Esophagus squamous epithelium (tissue), 5 donors: ENCODE measurements around the gene DEFB131B. TPM values are rescaled to one million over a fixed set of nuclear protein-coding genes. Genes with fewer than 3 reads are reported as not detected.
"Not testable (repeated sequence)": the region's sequence is repeated elsewhere in the genome, so short reads cannot be mapped to it uniquely, and the experiment has no call there.

Experiments used
- DNase-seq: peaks from one replicate; lab custom pipeline; 2025; lab: John Stamatoyannopoulos, UW
- H3K27ac ChIP-seq, 4 donors: fragments of 200-600 bp; sonication (generic); one replicate each; pipeline ENCODE4 v1.5.1; 2016 to 2019; ENCODE audit warnings: mild to moderate bottlenecking in 1 of 4
- H3K27me3 ChIP-seq, 4 donors: fragments of 200-600 bp; sonication (generic); 1 replicate in 3 of 4; 2 replicates in 1 of 4; pipeline versions ENCODE4 v1.5.1 to v1.6.0; 2017 to 2021; ENCODE audit warnings: antibody characterized with exemption in 1 of 4
- H3K36me3 ChIP-seq, 3 donors: fragments of 200-600 bp; sonication (generic); one replicate each; pipeline ENCODE4 v1.5.1; 2016 to 2019
- H3K4me1 ChIP-seq, 3 donors: fragments of 200-600 bp; sonication (generic); one replicate each; pipeline ENCODE4 v1.5.1; 2017 to 2019
- H3K4me3 ChIP-seq, 4 donors: fragments of 200-600 bp; sonication (generic); 1 replicate in 3 of 4; 2 replicates in 1 of 4; pipeline ENCODE4 v1.5.1; 2016 to 2019; ENCODE audit warnings: mild to moderate bottlenecking in 2 of 4, moderate library complexity in 1 of 4
- H3K9me3 ChIP-seq, 3 donors: fragments of 200-600 bp; sonication (generic); one replicate each; pipeline ENCODE4 v1.5.1; 2016 to 2019
- POLR2A ChIP-seq, 4 donors: fragments of 450-650 bp; IDR thresholded peaks; one replicate each; pipeline ENCODE4 v1.6.1; 2017; ENCODE audit warnings: antibody characterized with exemption in 4 of 4, mild to moderate bottlenecking in 4 of 4, moderate library complexity in 3 of 4
- WGBS, 2 donors: methylation state at CpG; one replicate each; pipeline ENCODE4 v1.1.5; 2018; 5-methylcytosine and 5-hydroxymethylcytosine counted together
- intact Hi-C: fragments of 100-400 bp; cut with DNase I; formaldehyde crosslinking; loops from one replicate; pipeline ENCODE4 v1.15.0; 2022
- total RNA-seq, 4 donors: library from RNA; depleted of rRNA; stranded (reverse); fragments of >200 nt; gene quantifications; one replicate each; pipeline ENCODE4 v1.1.0, GENCODE V29; 2016
- TF ChIP-seq, protein P1 (sequence below), 6 experiments: fragments of 450-650 bp in 4 of 6; fragments of 200-600 bp in 2 of 6; sonication (generic) in 2 of 6; IDR thresholded peaks; one replicate each; pipeline ENCODE4 v1.5.1; 2016 to 2019; ENCODE audit warnings: antibody characterized with exemption in 6 of 6, mild to moderate bottlenecking in 4 of 6, moderate library complexity in 4 of 6
- donor health status: DM: yes; HTN: yes; CAD: no.

DEFB131B gene
- total RNA-seq, 4 donors from 2014 or later, result not detected

DNA sequence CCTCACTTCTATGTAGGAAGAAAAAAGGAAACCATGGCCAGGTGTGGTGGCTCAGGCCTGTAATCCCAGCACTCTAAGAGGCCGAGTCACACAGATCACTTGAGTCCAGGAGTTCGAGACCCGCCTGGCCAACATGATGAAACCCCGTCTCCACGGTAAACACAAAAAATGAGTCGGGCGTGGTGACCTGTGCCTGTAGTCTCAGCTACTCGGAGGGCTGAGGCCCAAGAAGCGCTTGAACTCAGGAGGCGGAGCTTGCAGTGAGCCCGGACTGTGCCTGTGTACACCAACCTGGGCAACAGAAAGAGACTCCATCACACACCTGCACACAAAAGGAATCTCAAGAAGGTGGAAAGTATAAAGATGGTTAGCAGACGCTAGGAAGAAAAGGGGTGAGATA lies 17.7 kb downstream of the DEFB131B start:
- 90 to 95% methylated on average over 9 to 12 of the region's 12 CpGs for WGBS, 2 donors
- Histone ChIP-seq H3K36me3 (peaks cover 0 to 5% (median 0%) of the 10 kb centered on the region in 3 donors), H3K9me3 (no peaks in the 10 kb centered on the region), H3K27me3 (no peaks in the 10 kb centered on the region), H3K4me3 (no peak overlapping the region), H3K27ac (no peak overlapping the region), H3K4me1 (no peaks in the 10 kb centered on the region)
- intact Hi-C loops, result no loop called here
- no peak for DNase-seq
- TF ChIP-seq, protein P1, sequence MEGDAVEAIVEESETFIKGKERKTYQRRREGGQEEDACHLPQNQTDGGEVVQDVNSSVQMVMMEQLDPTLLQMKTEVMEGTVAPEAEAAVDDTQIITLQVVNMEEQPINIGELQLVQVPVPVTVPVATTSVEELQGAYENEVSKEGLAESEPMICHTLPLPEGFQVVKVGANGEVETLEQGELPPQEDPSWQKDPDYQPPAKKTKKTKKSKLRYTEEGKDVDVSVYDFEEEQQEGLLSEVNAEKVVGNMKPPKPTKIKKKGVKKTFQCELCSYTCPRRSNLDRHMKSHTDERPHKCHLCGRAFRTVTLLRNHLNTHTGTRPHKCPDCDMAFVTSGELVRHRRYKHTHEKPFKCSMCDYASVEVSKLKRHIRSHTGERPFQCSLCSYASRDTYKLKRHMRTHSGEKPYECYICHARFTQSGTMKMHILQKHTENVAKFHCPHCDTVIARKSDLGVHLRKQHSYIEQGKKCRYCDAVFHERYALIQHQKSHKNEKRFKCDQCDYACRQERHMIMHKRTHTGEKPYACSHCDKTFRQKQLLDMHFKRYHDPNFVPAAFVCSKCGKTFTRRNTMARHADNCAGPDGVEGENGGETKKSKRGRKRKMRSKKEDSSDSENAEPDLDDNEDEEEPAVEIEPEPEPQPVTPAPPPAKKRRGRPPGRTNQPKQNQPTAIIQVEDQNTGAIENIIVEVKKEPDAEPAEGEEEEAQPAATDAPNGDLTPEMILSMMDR (IDR thresholded peaks at IDR 0.05), result no peak
- TF ChIP-seq POLR2A (IDR thresholded peaks at IDR 0.05), result no peak

DNA sequence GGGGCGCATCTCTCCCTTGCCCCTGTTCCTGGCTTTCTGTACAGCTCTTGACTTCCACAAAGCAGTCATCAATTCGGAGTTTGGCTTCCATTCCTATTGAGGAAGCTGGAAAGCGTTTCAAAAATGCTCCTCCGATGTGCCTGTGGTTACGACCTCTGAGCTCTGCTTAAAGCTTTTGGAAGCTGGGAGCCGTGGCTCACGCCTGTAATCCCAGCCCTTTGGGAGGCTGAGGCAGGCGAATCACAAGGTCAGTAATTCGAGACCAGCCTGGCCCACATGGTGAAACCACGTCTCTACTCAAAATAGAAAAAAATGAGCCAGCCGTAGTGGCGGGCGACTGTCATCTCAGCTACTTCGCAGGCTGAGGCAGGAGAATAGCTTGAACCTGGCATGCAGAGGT lies 22.9 kb downstream of the DEFB131B start:
- H3K27me3 ChIP-seq, intact Hi-C loops, H3K4me1 ChIP-seq, DNase-seq, H3K9me3 ChIP-seq, H3K4me3 ChIP-seq, H3K27ac ChIP-seq: not testable (repeated sequence)
- H3K36me3 ChIP-seq, result peaks cover 0 to 30% (median 0%) of the 10 kb centered on the region in 3 donors
- WGBS, 2 donors, result 82 to 88% methylated on average over 9 to 14 of the region's 14 CpGs

DNA sequence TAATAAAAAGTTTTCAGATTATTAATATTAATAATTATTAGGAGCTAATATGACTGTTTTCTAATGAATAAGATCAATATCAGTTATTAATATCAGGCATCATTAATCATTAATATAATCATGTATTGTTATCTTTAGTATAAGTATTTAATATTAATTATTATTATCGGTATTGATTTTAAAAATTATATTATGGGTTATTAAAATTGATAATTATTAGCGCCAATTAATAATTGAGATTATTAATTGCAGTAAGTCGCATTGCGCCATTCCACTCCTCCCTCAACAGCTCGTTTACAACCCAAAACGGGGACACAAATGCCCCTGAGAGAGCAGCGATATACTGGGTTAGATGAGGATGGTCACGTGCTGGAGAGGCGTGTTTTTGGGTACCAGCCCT lies 30.0 kb downstream of the DEFB131B start:
- no peaks in the 10 kb centered on the region for H3K9me3 ChIP-seq
- peaks cover 0 to 53% (median 0%) of the 10 kb centered on the region in 3 donors for H3K36me3 ChIP-seq
- H3K4me1 ChIP-seq, result peaks cover 0 to 10% (median 0%) of the 10 kb centered on the region in 3 donors
- WGBS, 2 donors, result 82 to 85% methylated on average over 9 of the region's 9 CpGs
- no peak for DNase-seq
- H3K27ac ChIP-seq, result no peak overlapping the region
- H3K27me3 ChIP-seq, result no peaks in the 10 kb centered on the region
- intact Hi-C loops, result no loop called here
- no peak overlapping the region for H3K4me3 ChIP-seq
- TF ChIP-seq POLR2A (IDR thresholded peaks at IDR 0.05), result no peak
- TF ChIP-seq, protein P1 (IDR thresholded peaks at IDR 0.05), result no peak

DNA sequence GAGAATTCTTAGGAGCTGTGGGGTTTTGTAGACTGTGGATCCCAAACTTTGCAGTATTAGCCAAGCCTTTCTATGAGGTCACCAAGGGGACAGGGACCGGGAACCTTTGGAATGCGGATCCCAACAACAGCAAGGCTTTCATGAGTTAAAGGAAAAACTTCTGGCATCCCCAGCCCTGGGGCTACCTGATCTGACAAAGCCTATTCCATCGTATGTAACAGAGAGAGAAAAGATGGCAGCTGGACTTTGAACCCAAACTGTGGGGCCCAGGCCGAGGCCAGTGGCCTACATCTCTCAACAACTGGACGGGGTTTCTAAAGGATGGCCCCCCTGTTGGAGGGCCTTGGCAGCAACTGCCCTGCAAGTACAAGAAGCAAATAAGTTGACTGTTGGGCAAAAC lies 32.5 kb downstream of the DEFB131B start:
- DNase-seq, H3K27me3 ChIP-seq, intact Hi-C loops, H3K4me3 ChIP-seq, H3K9me3 ChIP-seq, H3K4me1 ChIP-seq, H3K27ac ChIP-seq: not testable (repeated sequence)
- WGBS, 2 donors, result 89 to 90% methylated on average over 3 to 4 of the region's 5 CpGs
- peaks cover 0 to 61% (median 10%) of the 10 kb centered on the region in 3 donors for H3K36me3 ChIP-seq

DNA sequence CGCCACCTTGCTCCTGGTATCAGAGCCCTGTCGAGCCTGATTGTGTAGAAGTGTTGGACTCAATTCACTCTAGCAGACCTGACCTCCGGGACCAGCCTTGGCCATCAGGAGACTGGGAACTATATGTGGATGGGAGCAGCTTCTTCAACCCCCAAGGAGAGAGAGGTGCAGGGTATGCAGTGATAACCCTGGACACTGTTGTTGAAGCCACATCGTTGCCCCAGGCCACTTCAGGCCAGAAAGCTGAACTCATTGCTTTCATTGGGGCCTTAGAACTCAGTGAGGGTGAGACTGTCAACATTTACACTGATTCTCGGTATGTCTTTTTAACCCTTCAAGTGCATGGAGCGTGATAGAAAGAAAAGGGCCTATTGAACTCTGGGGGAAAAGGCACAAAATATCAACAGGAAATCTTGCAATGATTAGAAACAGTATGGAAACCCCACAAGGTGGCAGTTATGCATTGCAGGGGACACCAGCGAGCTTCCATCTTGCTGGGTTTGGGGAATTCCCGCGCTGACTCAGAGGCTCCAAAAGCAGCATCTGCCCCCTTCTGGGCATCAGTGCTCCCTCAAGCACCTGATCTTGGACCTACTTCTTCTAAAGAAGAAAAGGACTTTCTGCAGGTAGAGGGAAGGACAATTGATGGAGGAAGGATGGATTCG lies 33.2 kb downstream of the DEFB131B start:
- H3K27ac ChIP-seq, DNase-seq, H3K9me3 ChIP-seq, H3K4me1 ChIP-seq, H3K4me3 ChIP-seq, intact Hi-C loops, H3K27me3 ChIP-seq: not testable (repeated sequence)
- 68 to 81% methylated on average over 6 to 7 of the region's 10 CpGs for whole genome bisulfite sequencing, 2 donors
- TF ChIP-seq, protein P1 (IDR thresholded peaks at IDR 0.05), result peak in 1 of 6 experiments; percentile 36
- H3K36me3 ChIP-seq, result peaks cover 0 to 68% (median 10%) of the 10 kb centered on the region in 3 donors

DNA sequence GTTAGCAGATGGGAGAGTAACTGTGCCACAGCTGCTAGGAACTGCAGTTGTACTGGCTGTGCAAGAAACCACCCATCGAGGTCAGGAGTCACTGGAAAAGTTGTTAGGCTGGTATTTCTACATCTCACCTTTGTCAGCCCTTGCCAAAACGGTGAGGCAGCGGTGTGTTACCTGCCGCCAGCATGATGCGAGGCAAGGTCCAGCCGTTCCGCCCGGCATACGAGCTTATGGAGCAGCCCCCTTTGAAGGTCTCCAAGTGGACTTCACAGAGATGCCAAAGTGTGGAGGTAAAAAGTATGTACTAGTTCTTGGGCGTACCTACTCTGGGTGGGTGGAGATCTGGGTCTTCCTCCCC lies 33.7 kb downstream of the DEFB131B start:
- DNase-seq, H3K27ac ChIP-seq, H3K4me1 ChIP-seq, H3K27me3 ChIP-seq, H3K4me3 ChIP-seq, intact Hi-C loops, H3K9me3 ChIP-seq: not testable (repeated sequence)
- H3K36me3 ChIP-seq, result peaks cover 0 to 71% (median 10%) of the 10 kb centered on the region in 3 donors
- whole genome bisulfite sequencing, 2 donors, result 45 to 48% methylated on average over 6 to 10 of the region's 10 CpGs
